ENCODE measurements around the gene ZC3H12D.

ZC3H12D gene

DNA sequence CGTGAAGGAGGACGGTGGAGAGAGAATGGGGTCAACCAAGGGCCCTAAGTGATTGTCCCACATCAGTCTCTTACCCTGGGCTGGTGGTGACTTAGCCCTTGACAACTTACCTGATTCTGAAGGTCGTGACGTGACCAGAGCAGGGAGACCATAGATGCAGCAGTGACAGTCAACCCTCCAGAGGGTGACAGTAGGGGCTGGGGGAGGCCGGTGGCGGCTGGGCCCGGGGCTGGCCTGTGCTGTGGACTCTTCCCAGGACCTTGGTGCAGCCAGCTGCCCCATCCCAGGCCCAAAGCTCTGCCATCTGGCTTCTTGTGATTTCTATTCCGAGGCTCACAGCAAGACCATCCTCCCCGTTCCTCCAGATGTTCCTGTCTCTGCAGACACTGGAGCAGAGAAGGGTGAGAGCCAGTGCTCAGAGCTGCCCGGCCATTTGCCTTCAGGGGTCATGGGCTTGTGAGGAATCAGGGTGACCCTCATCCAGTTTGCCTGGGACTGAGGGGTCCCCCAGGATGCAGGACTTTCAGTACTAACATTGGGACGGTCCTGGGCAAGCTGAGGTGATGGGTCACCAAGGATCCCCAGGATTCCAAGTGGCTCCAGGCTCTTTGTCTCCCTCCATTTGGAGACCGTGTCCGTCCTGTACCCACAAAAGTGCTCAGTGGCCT is 48.8 kb downstream of the ZC3H12D start:
- H3K27me3 ChIP-seq (ENCODE audit: control insufficient read depth, low read length), result no peaks in the 10 kb centered on the region
- TF ChIP-seq, protein P1, sequence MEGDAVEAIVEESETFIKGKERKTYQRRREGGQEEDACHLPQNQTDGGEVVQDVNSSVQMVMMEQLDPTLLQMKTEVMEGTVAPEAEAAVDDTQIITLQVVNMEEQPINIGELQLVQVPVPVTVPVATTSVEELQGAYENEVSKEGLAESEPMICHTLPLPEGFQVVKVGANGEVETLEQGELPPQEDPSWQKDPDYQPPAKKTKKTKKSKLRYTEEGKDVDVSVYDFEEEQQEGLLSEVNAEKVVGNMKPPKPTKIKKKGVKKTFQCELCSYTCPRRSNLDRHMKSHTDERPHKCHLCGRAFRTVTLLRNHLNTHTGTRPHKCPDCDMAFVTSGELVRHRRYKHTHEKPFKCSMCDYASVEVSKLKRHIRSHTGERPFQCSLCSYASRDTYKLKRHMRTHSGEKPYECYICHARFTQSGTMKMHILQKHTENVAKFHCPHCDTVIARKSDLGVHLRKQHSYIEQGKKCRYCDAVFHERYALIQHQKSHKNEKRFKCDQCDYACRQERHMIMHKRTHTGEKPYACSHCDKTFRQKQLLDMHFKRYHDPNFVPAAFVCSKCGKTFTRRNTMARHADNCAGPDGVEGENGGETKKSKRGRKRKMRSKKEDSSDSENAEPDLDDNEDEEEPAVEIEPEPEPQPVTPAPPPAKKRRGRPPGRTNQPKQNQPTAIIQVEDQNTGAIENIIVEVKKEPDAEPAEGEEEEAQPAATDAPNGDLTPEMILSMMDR (IDR thresholded peaks at IDR 0.05; ENCODE audit: low read depth, low read length, poor library complexity, severe bottlenecking), result no peak
- TF ChIP-seq EZH2phosphoT487 (IDR thresholded peaks at IDR 0.05; ENCODE audit: borderline replicate concordance, low read length), result no peak
- no peaks in the 10 kb centered on the region for H3F3A ChIP-seq (ENCODE audit: control insufficient read depth, insufficient read depth)
- no peaks in the 10 kb centered on the region for H4K20me1 ChIP-seq (ENCODE audit: control insufficient read depth, insufficient read depth, low read depth, low read length)
- no peak overlapping the region for H3K4me2 ChIP-seq (ENCODE audit: low read length)
- no peaks in the 10 kb centered on the region for H3K9me2 ChIP-seq (replicated peaks; ENCODE audit: control insufficient read depth, low read length)
- H3K27ac ChIP-seq (ENCODE audit: low read depth, low read length), result no peak overlapping the region
- H3K9me3 ChIP-seq (ENCODE audit: control insufficient read depth, insufficient read depth, low read length), result no peaks in the 10 kb centered on the region
- no peaks in the 10 kb centered on the region for H3K36me3 ChIP-seq (ENCODE audit: control insufficient read depth, low read length)
- no peak overlapping the region for H3K4me3 ChIP-seq (ENCODE audit: low read length)
- H3K79me2 ChIP-seq (ENCODE audit: control insufficient read depth, low read length), result no peaks in the 10 kb centered on the region
- peaks cover 12% of the 10 kb centered on the region for H3K4me1 ChIP-seq (ENCODE audit: control insufficient read depth, low read length)

DNA sequence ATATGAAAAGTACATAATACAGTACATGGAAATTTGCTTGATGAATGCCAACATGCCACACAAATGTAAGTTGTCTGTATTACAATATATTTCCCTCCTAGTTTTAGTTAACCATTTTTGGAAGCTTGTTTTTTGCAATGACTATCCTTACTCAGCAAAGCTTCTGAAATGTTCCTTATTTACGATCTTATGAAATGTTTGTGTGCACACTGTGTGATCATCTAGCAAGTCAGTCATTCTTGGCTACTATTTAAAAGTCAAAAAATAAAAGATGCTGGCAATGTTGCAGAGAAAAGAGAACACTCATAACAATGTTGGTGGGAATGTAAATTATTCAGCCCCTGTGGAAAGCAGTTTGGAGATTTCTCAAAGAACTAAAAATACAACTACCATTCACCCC is 50.9 kb downstream of the ZC3H12D start:
- Histone ChIP-seq H3K79me2 (ENCODE audit: control insufficient read depth, low read length) (no peaks in the 10 kb centered on the region), H3K4me1 (ENCODE audit: control insufficient read depth, low read length) (peaks cover 12% of the 10 kb centered on the region), H3K36me3 (ENCODE audit: control insufficient read depth, low read length) (no peaks in the 10 kb centered on the region), H3F3A (ENCODE audit: control insufficient read depth, insufficient read depth) (no peaks in the 10 kb centered on the region), H3K4me3 (ENCODE audit: low read length) (no peak overlapping the region), H3K27ac (ENCODE audit: low read depth, low read length) (no peak overlapping the region), H3K9me3 (ENCODE audit: control insufficient read depth, insufficient read depth, low read length) (no peaks in the 10 kb centered on the region), H3K4me2 (ENCODE audit: low read length) (no peak overlapping the region), H4K20me1 (ENCODE audit: control insufficient read depth, insufficient read depth, low read depth, low read length) (no peaks in the 10 kb centered on the region), H3K9me2 (replicated peaks; ENCODE audit: control insufficient read depth, low read length) (no peaks in the 10 kb centered on the region), H3K27me3 (ENCODE audit: control insufficient read depth, low read length) (no peaks in the 10 kb centered on the region)
- TF ChIP-seq EZH2phosphoT487 (IDR thresholded peaks at IDR 0.05; ENCODE audit: borderline replicate concordance, low read length), result no peak
- TF ChIP-seq, protein P1 (IDR thresholded peaks at IDR 0.05; ENCODE audit: low read depth, low read length, poor library complexity, severe bottlenecking), result no peak

DNA sequence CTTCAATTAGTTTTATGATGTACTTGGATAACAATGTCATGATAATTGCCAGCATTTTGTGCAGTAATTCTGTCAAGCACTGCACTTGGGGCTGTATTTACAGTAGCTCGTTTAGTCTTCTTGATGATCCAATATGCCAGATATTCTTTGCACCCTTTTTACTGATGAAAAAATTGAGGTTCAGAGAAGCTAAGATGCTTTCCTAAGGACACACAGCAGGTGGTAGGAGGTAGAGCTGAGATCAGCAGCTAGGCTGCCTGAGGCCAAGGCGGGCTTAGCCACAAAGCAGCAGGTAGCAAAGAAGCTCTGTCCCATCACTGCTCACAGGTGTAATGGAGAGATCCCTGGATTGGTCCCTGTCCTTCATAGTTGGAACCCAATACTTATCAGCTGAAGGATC is 51.4 kb downstream of the ZC3H12D start:
- Histone ChIP-seq H3K79me2 (ENCODE audit: control insufficient read depth, low read length) (no peaks in the 10 kb centered on the region), H3K27me3 (ENCODE audit: control insufficient read depth, low read length) (no peaks in the 10 kb centered on the region), H3K27ac (ENCODE audit: low read depth, low read length) (no peak overlapping the region), H3K9me3 (ENCODE audit: control insufficient read depth, insufficient read depth, low read length) (no peaks in the 10 kb centered on the region), H3K36me3 (ENCODE audit: control insufficient read depth, low read length) (no peaks in the 10 kb centered on the region), H3K4me2 (ENCODE audit: low read length) (no peak overlapping the region), H3F3A (ENCODE audit: control insufficient read depth, insufficient read depth) (no peaks in the 10 kb centered on the region), H3K9me2 (replicated peaks; ENCODE audit: control insufficient read depth, low read length) (no peaks in the 10 kb centered on the region), H4K20me1 (ENCODE audit: control insufficient read depth, insufficient read depth, low read depth, low read length) (no peaks in the 10 kb centered on the region), H3K4me1 (ENCODE audit: control insufficient read depth, low read length) (peaks cover 12% of the 10 kb centered on the region), H3K4me3 (ENCODE audit: low read length) (no peak overlapping the region)
- TF ChIP-seq, protein P1 (IDR thresholded peaks at IDR 0.05; ENCODE audit: low read depth, low read length, poor library complexity, severe bottlenecking), result no peak
- no peak for TF ChIP-seq EZH2phosphoT487 (IDR thresholded peaks at IDR 0.05; ENCODE audit: borderline replicate concordance, low read length)

Measured in DOHH2 (cell line).